KG1 (cell line): ENCODE data around the gene ZNF672.

ENCODE experiments used
- DNase-seq: peaks from one replicate; lab custom pipeline; 2025; lab: John Stamatoyannopoulos, UW

Gene ZNF672

DNA sequence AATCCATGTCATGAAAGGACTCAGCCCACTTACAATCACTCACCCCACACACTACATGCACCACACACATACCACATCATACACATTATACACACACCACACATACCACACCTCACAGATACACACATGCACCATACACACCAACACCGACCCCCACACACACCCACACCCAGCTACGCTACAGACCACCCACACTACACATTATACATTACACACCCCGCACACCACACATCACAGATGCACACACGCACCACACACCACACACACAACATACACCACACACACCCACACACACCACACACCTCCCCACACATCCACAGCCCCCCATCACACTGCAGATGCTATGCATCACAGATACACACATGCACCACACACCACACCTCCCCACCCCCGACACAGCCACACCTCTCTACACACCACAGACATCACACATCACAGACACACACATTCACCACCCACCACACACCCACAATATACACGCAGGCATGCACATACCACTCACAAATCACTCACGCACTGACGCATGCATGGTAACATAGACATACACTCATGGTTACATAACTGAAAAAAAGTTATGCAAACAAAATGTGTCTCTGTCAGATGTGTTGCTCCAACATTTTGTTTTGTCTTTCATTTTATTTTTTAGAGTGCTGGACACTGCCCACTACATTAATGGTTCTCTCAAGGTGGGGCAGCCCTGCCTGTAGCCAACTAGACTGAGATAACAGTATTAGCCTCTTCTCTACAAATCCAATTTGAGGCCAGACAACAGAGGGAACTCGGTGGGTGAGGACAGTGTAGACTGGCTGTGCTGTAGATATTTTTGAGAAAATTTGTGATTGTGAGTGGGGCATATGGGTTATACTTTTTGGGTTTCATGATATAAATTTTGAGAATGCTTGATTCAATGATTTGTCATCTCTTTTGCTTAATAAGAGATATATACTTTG, 52.8 kb downstream of the ZNF672 start:
- no peak for DNase-seq

DNA sequence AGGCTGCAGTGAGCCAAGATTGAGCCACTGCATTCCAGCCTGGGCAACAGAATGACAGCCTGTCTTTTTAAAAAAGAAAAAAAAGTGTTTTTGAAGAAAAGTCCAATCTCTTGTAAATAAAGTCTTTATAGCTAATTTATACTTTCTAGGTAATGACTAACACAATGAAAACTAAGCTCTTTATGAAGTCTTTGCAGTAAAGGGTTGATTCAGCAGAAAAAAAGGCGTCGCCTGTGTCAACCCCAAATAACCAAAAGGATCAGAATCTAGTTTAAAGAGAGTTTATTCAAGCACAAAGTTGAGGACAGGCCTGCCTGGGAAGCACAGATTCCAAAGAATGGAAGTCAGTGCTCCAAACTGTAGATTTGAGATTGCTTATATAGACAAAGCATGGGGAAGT, 53.7 kb downstream of the ZNF672 start:
- DNase-seq: no peak

DNA sequence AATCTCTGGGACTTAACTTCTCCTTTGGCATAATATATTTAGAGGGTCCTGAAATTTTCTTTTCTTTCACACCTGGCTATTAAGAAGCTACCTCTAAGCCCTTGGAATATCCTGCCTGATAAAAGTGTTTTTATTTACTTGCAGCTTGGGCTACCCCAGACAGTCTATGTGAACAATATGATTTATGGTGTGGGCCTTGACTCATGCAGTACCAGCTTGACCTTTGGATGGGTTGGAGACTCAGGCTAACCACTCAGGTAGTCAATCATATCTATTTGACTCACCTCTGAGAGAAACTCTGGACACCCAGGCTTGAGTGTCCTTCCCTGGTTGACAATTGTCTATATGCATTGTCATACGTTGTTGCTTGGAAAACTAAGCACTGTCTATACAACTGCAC, 54.6 kb downstream of the ZNF672 start:
- DNase-seq: no peak

DNA sequence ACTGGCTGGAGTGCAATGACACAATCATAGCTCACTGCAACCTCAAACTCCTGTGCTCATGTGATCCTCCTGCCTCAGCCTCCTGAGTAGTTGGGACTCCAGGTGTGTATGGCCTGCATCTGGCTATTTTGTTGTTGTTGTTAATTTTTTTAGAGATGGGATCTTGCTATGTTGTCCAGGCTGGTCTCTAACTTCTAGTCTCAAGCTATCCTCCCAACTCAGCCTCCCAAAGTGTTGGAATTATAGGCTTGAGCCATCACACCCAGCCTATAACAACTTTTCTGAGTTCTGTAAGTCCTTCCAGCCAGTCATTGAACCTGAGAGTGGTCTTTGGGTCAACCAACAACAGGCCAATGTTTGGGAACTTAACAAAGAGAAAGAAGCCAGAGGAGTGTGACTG, 56.8 kb downstream of the ZNF672 start:
- no peak for DNase-seq

DNA sequence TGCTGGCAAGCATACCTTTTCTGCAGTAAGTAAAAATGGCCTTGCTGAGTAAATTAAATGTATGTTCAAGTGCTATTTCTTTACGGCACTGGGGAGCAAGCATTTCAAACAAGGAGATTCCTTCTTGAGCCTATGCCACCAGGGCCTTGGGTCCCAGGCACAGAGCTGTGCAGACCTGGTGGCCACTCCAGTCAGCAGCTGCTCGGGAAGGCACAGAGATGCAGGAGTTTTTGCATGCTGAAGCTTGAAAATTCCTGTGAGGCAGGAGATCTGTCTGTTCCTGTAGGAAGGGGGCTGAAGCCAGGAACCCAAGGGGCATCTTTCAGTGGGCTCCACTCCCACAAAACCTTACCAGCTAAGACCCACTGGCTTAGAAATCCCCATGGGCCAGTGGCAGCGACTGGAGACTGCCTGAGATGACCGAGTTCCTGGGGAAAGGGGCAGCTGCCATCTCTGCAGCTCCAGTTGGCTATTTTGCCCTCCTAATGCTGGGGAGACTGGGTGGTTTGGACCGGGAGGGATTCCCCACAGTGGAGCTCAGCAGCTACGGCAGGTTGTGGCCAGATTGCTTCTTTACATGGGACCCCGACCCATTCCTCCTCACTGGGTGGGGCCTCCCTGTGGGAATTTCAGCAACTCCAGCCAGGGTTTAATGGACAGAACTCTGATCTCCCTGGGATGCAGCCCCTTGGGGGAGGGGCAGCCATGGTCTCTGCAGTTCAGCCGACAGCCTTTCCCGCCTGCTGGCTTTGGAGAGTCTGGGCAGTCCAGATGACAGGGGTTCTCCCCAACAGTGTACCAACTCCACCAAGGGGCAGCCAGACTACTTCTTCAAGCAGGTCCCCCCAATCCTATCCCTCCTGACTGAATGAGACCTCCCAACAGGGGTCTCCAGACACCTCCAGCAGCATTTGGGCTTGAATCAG, 59.7 kb downstream of the ZNF672 start:
- DNase-seq: no peak
